ENCODE results near the gene WHRN. TPM values are rescaled to one million over a fixed set of nuclear protein-coding genes. Genes with fewer than 3 reads are reported as not detected.

Gene WHRN
- total and polyA plus RNA-seq, 9 donors: 0.89 to 5.5 (median 3.3) TPM

DNA sequence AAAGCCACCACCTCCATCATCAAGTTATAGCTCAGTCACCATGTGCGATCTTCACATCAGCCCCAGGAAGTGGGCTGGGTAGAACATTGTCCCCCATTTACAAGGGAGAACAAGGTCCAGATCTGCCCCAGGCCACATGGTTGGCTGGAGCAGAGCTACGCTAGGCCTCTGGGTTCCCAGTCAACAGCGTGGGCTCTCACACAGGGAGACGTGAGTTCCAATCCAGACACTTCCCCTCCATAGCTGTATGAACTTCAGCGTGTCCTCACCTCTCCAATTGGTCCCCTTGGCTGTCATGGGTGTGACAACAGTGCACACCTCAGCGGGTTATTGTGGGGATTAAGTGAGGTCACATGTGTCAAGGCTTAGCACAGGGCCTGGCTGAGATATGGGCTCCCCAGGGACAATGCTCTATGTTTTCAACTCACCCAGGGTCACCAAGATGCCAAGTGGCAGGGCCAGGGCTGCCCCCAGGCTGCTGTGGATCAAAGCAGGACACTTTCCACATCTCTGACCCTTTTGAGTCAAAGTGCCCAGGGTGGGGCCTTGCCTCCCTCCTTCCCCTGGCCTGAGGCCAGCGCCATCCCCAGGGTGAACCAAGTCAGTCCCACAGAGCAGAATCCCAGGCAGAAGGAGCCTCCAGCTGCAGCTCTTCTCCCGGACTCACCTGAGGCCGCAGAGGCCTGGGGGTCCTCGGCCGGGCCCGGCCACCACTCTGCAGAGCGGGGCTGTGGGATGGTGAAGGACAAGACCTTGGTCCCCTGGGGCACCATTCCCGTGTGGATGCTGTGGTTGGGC, 137.3 kb downstream of the WHRN start:
- Histone ChIP-seq H3K27me3 (ENCODE audit: control insufficient read depth, insufficient read depth, low read length) (no peaks in the 10 kb centered on the region), H3K4me1 (ENCODE audit: control insufficient read depth, insufficient read depth, low read length) (peaks cover 29% of the 10 kb centered on the region), H3K36me3 (ENCODE audit: control insufficient read depth, insufficient read depth, low read length) (peaks cover 45% of the 10 kb centered on the region), H3K9me3 (replicated peaks; ENCODE audit: control insufficient read depth, low read depth, low read length) (no peaks in the 10 kb centered on the region), H3K4me3 (ENCODE audit: low read length) (no peak overlapping the region), H3K27ac (ENCODE audit: low read length) (no peak overlapping the region)
- no peak for DNase-seq
- 90% methylated on average over 7 of the region's 14 CpGs for WGBS (ENCODE audit: insufficient coverage)

DNA sequence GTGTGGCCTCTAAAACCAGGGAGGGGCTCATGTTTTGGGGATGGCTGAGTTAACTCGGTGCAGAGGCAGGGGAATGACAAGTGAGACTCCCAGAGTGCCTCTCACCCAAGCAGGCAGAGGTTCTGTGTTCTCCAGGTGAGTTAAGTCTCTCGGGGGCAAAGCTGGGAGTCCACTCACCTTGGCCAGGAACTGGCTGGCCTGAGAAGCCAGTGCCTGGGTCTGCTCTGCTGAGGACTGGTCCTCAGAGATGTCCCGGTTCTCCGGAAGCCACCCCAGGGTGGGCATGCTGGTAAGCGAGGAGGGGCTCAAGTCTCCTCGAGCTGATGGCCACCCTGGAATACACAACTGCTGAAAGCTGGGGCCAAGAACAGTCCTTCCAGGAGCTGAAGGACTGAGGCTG, 137.9 kb downstream of the WHRN start:
- H3K9me3 ChIP-seq (replicated peaks; ENCODE audit: control insufficient read depth, low read depth, low read length): no peaks in the 10 kb centered on the region
- no peaks in the 10 kb centered on the region for H3K27me3 ChIP-seq (ENCODE audit: control insufficient read depth, insufficient read depth, low read length)
- peaks cover 23% of the 10 kb centered on the region for H3K4me1 ChIP-seq (ENCODE audit: control insufficient read depth, insufficient read depth, low read length)
- DNase-seq: no peak
- no peak overlapping the region for H3K4me3 ChIP-seq (ENCODE audit: low read length)
- H3K36me3 ChIP-seq (ENCODE audit: control insufficient read depth, insufficient read depth, low read length): peaks cover 49% of the 10 kb centered on the region
- H3K27ac ChIP-seq (ENCODE audit: low read length): peak overlapping the region; percentile 26
- WGBS (ENCODE audit: insufficient coverage): 86% methylated on average over 6 of the region's 6 CpGs

DNA sequence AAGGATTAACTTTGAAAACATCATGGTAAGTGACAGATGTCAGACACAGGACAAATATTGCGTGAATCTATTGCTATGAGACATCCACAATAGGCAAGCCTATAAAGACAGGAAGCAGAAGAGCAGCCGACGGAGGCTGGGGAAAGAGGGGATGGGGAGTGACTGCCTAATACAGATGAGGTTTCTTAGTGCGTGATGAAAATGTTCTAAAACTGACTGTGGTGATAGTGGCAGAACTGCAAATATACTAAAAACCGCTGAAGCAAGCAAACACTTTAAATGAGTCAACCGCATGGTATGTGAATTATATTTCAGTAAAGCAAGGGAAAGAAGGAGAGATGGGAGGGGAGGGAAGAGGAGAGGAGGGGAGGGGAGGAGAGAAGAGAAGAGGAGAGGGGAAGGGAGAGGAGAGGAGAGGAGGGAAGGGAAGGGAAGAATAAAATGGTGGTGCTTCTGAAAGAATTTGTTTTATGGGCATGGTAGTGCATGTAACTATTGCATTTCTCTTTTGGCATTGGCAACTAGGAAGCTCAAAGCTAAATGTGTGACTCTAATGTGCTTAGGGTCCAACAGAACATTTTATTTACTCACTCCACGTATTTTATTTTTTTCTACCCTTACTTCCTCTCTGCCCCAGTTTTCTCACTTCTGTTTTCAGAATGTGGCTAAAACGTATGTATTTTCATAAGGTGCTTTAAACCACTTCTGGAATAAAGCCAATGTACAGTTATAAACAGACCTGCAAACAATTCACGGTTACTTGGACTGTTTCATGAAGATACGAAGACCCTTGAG, 138.7 kb downstream of the WHRN start:
- 51% methylated on average over 3 of the region's 10 CpGs for WGBS (ENCODE audit: insufficient coverage)
- no peak overlapping the region for H3K27ac ChIP-seq (ENCODE audit: low read length)
- DNase-seq: peak; percentile 67
- H3K9me3 ChIP-seq (replicated peaks; ENCODE audit: control insufficient read depth, low read depth, low read length): no peaks in the 10 kb centered on the region
- H3K4me3 ChIP-seq (ENCODE audit: low read length): no peak overlapping the region
- H3K36me3 ChIP-seq (ENCODE audit: control insufficient read depth, insufficient read depth, low read length): peaks cover 55% of the 10 kb centered on the region
- no peaks in the 10 kb centered on the region for H3K27me3 ChIP-seq (ENCODE audit: control insufficient read depth, insufficient read depth, low read length)
- H3K4me1 ChIP-seq (ENCODE audit: control insufficient read depth, insufficient read depth, low read length): peaks cover 16% of the 10 kb centered on the region

DNA sequence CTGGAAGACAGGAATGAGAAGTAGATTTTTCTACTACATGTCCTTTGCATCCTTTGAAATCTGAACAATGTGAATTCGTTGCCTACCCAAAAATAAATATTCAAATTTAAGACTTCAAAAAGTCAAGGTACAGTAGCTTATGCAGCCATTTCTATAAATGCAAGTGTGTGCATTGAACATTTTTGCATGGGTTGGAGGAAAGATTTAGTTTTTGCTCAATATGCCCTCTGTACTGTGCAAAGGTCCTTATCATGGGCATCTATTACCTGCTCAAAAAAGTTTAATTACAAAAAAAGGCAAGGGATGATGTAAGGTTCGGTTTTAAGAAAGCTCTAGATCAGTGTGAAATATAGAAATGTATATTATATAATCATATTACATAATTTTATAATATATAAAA, 140.1 kb downstream of the WHRN start:
- H3K36me3 ChIP-seq (ENCODE audit: control insufficient read depth, insufficient read depth, low read length): peaks cover 65% of the 10 kb centered on the region
- H3K4me1 ChIP-seq (ENCODE audit: control insufficient read depth, insufficient read depth, low read length): peaks cover 4% of the 10 kb centered on the region
- H3K27ac ChIP-seq (ENCODE audit: low read length): no peak overlapping the region

DNA sequence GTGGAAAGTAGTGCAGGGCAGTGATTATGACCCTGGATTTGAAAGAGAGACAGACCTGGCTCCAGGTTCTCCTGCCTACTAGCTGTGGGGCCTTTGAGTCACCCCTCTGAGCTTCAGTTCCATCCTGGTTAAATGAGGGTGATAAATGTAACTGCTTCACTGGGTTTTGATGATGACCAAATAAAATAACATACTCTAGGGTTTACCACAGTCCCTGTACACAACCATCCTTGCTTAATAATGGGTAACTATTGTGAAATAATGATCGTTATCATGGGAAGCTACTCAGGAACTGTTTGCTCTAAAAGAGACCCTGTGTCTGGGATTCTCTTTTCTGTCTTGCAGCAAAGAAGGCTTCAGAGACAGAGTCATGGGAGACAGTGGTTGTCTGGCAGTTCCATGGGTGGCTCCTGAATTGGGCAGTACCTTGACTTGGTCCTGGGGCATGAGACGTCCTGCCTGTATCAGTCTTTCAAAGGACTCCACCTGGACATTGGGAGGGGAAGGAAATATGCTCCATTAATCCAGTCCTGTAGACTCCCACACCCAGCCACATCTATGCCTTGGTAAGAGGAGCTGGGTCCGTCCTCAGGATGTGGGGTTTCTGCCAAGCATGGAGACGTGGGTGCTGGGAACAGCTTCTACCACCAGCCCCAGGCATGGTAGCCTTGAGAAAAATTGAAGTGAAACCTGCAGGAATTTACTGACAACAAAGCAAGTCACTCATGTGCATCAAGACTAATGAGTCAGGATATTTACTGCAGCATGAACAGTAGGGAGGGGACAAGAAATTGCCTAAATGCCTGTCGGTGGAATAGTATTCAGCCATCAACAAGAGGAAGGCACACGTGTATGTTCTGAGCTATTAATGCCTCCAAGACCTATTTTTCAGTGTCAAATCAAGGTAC, 140.9 kb downstream of the WHRN start:
- H3K27me3 ChIP-seq (ENCODE audit: control insufficient read depth, insufficient read depth, low read length): no peaks in the 10 kb centered on the region
- peaks cover 70% of the 10 kb centered on the region for H3K36me3 ChIP-seq (ENCODE audit: control insufficient read depth, insufficient read depth, low read length)
- no peak overlapping the region for H3K27ac ChIP-seq (ENCODE audit: low read length)
- 86% methylated on average over 2 of the region's 6 CpGs for WGBS (ENCODE audit: insufficient coverage)
- no peaks in the 10 kb centered on the region for H3K9me3 ChIP-seq (replicated peaks; ENCODE audit: control insufficient read depth, low read depth, low read length)
- no peak for DNase-seq
- H3K4me3 ChIP-seq (ENCODE audit: low read length): no peak overlapping the region
- H3K4me1 ChIP-seq (ENCODE audit: control insufficient read depth, insufficient read depth, low read length): no peaks in the 10 kb centered on the region

More for the DNA sequence above, 140.1 kb downstream of the WHRN start:
- H3K27me3 ChIP-seq (ENCODE audit: control insufficient read depth, insufficient read depth, low read length): no peaks in the 10 kb centered on the region
- no peaks in the 10 kb centered on the region for H3K9me3 ChIP-seq (replicated peaks; ENCODE audit: control insufficient read depth, low read depth, low read length)
- no peak overlapping the region for H3K4me3 ChIP-seq (ENCODE audit: low read length)
- WGBS (ENCODE audit: insufficient coverage): no CpG with 5 or more reads among the region's 2 CpGs
- no peak for DNase-seq

DNA sequence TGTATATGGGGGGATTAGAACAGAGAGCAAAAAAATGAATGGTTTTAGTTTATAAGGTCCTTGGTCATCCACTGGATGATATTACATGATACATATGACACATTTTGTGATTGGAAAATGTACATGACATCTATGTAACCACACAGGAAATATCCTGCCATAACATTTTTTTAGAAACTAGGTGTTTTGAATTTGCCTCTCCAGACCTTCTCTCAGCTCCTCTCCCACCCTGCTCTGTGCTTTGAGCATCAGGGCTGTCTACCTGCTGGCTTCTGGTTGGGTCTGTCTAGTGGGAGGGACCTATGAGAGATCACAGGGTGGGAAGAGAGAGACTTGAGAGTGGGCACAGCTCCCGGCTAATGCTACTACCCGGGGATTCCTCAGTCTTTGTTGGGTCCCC, 141.8 kb downstream of the WHRN start:
- no peaks in the 10 kb centered on the region for H3K4me1 ChIP-seq (ENCODE audit: control insufficient read depth, insufficient read depth, low read length)
- peaks cover 71% of the 10 kb centered on the region for H3K36me3 ChIP-seq (ENCODE audit: control insufficient read depth, insufficient read depth, low read length)
- DNase-seq: no peak
- WGBS (ENCODE audit: insufficient coverage): 30% methylated on average over 2 of the region's 2 CpGs
- no peaks in the 10 kb centered on the region for H3K9me3 ChIP-seq (replicated peaks; ENCODE audit: control insufficient read depth, low read depth, low read length)
- no peaks in the 10 kb centered on the region for H3K27me3 ChIP-seq (ENCODE audit: control insufficient read depth, insufficient read depth, low read length)
- no peak overlapping the region for H3K4me3 ChIP-seq (ENCODE audit: low read length)
- no peak overlapping the region for H3K27ac ChIP-seq (ENCODE audit: low read length)

DNA sequence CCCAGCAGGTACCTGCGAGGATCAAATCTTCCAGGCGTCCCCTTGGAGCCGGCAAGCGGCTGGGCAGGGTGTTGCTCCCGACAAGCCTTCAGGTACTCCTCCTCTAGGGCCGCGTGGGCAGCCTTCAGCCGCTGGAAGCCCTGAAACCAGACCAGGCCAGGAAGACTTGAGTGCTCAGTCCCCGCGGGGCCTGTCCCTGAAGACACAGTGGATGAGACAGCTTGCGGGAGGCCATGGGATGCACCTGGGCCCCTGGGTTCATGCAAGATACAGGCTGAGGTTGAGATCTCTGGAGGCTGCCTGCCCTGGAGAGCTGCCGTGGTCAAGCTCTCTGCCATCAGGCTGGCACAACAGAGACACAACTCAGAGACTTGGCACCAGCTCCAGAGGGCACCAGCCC, 142.9 kb downstream of the WHRN start:
- H3K4me3 ChIP-seq (ENCODE audit: low read length): no peak overlapping the region
- WGBS (ENCODE audit: insufficient coverage): 74% methylated on average over 12 of the region's 12 CpGs
- no peak overlapping the region for H3K27ac ChIP-seq (ENCODE audit: low read length)
- no peaks in the 10 kb centered on the region for H3K4me1 ChIP-seq (ENCODE audit: control insufficient read depth, insufficient read depth, low read length)
- DNase-seq: no peak
- H3K27me3 ChIP-seq (ENCODE audit: control insufficient read depth, insufficient read depth, low read length): no peaks in the 10 kb centered on the region
- H3K9me3 ChIP-seq (replicated peaks; ENCODE audit: control insufficient read depth, low read depth, low read length): no peaks in the 10 kb centered on the region
- H3K36me3 ChIP-seq (ENCODE audit: control insufficient read depth, insufficient read depth, low read length): peaks cover 68% of the 10 kb centered on the region

DNA sequence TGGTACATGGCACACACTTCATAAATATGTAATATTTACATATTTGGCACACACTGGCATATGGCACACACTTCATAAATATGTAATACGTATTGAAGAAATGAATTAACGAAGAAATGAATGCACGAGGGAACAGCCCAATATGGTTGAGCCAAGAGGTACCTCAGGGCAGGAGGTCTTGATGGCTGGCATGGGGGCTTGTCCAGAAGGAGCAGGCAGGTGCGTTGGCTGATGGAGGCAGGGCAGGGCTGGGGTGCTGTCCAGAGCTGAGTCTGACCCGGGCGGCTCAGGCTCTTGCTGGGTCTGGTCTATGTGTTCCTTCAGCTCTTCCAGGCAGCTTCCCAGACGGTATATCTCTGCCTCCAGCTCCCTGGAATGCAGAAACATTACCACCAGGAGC, 143.7 kb downstream of the WHRN start:
- 93% methylated on average over 7 of the region's 7 CpGs for WGBS (ENCODE audit: insufficient coverage)
- no peak overlapping the region for H3K27ac ChIP-seq (ENCODE audit: low read length)
- H3K4me3 ChIP-seq (ENCODE audit: low read length): no peak overlapping the region
- H3K27me3 ChIP-seq (ENCODE audit: control insufficient read depth, insufficient read depth, low read length): no peaks in the 10 kb centered on the region
- no peaks in the 10 kb centered on the region for H3K9me3 ChIP-seq (replicated peaks; ENCODE audit: control insufficient read depth, low read depth, low read length)
- peaks cover 73% of the 10 kb centered on the region for H3K36me3 ChIP-seq (ENCODE audit: control insufficient read depth, insufficient read depth, low read length)
- DNase-seq: no peak
- H3K4me1 ChIP-seq (ENCODE audit: control insufficient read depth, insufficient read depth, low read length): no peaks in the 10 kb centered on the region

DNA sequence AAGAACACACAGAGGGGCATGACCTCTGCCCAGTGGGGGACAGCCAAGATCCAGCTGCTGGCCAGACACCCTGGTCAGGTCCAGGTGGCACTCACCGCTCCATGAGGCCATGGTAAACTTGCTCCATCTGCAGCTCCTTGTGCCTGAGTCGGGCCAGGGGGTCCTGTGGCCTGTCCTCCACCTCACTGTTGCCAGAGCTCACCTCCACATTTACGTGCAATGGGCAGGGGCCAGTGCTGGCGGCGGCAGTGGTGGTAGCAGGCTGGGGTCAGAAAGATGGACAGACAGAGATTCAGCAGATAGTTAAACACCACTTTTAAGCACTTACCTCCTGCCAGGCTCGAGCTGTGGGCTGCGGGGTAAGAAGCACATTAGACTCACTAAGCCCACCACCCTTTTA, 145.5 kb downstream of the WHRN start:
- peaks cover 79% of the 10 kb centered on the region for H3K36me3 ChIP-seq (ENCODE audit: control insufficient read depth, insufficient read depth, low read length)
- no peak for DNase-seq
- H3K27me3 ChIP-seq (ENCODE audit: control insufficient read depth, insufficient read depth, low read length): no peaks in the 10 kb centered on the region
- H3K9me3 ChIP-seq (replicated peaks; ENCODE audit: control insufficient read depth, low read depth, low read length): no peaks in the 10 kb centered on the region
- no peak overlapping the region for H3K4me3 ChIP-seq (ENCODE audit: low read length)
- 94% methylated on average over 5 of the region's 7 CpGs for WGBS (ENCODE audit: insufficient coverage)
- H3K27ac ChIP-seq (ENCODE audit: low read length): no peak overlapping the region
- H3K4me1 ChIP-seq (ENCODE audit: control insufficient read depth, insufficient read depth, low read length): no peaks in the 10 kb centered on the region

DNA sequence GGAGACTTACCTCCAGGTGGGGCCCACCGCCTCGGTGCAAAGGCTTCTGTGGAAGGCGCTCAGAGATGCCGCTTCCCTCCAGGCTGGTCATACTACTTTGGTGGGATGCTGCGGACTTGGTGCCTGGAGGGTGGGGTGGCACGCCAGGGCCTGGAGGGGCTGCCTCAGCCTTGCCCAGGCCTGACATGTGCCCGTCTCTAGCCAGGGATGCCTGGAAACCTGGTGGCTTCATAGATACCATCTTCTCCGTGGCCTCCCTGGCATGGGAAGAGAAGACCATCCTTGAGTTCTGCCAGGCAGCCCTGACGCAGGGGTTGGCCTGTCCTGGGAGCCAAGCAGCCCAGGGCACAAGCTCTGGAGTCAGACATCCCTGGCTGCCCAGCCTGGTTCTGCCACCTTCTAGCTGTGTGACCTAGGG, 147.4 kb downstream of the WHRN start:
- H3K36me3 ChIP-seq (ENCODE audit: control insufficient read depth, insufficient read depth, low read length): peaks cover 62% of the 10 kb centered on the region
- no peaks in the 10 kb centered on the region for H3K27me3 ChIP-seq (ENCODE audit: control insufficient read depth, insufficient read depth, low read length)
- H3K27ac ChIP-seq (ENCODE audit: low read length): no peak overlapping the region
- no peaks in the 10 kb centered on the region for H3K9me3 ChIP-seq (replicated peaks; ENCODE audit: control insufficient read depth, low read depth, low read length)
- 98% methylated on average over 5 of the region's 9 CpGs for WGBS (ENCODE audit: insufficient coverage)
- no peak for DNase-seq
- H3K4me3 ChIP-seq (ENCODE audit: low read length): no peak overlapping the region
- H3K4me1 ChIP-seq (ENCODE audit: control insufficient read depth, insufficient read depth, low read length): no peaks in the 10 kb centered on the region
